Cardiac atrium fibroblast (primary cell): ENCODE results near the gene CLP1. TPM values are rescaled to one million over a fixed set of nuclear protein-coding genes. Genes with fewer than 3 reads are reported as not detected.

Experiments used
- total RNA-seq: library from RNA; depleted of rRNA; stranded (reverse); fragments of >200 nt; gene quantifications from 2 replicates; pipeline ENCODE4 v1.2.3, GENCODE V29; 2015

Gene CLP1
- 11.0 and 16.7 TPM in 2 replicates for total RNA-seq

GRCh38 chr11:57657194-57658022 is at the start of gene CLP1:
Gene CLP1 (plus strand): TSS chr11:57657762. CDS start chr11:57659477, 1,715 bp downstream.

GRCh38 chr11:57649826-57650738 is 7.5 kb upstream of the CLP1 start, which contains the start of gene YPEL4:
Gene YPEL4 (minus strand): TSS chr11:57649912. CDS start chr11:57647107, 2,805 bp downstream.

GRCh38 chr11:57667736-57668433 is 10.3 kb downstream of the CLP1 start, which contains the start of gene ZDHHC5:
Gene ZDHHC5 (plus strand): TSS chr11:57668114. CDS start chr11:57673091, 4,977 bp downstream.

Other genes starting within 250 kb of the CLP1 start
- gene SLC43A3, start 230.6 kb upstream of the CLP1 start, total RNA-seq, result 20.7 and 35.0 TPM in 2 replicates
- gene RTN4RL2, start 197.2 kb upstream of the CLP1 start, total RNA-seq, result 1.1 TPM in 1 of 2 replicates, not detected in the other
- 8.6 and 14.6 TPM in 2 replicates for gene SLC43A1, start 142.1 kb upstream of the CLP1 start, total RNA-seq
- gene TIMM10, start 127.0 kb upstream of the CLP1 start, total RNA-seq, result 14.6 and 35.6 TPM in 2 replicates
- gene SMTNL1, start 120.2 kb upstream of the CLP1 start, total RNA-seq, result not detected in 2 replicates
- gene UBE2L6, start 90.1 kb upstream of the CLP1 start, total RNA-seq, result 48.1 and 61.7 TPM in 2 replicates
- 169 and 221 TPM in 2 replicates for gene SERPING1, start 60.1 kb upstream of the CLP1 start, total RNA-seq
- gene YPEL4, start 7.8 kb upstream of the CLP1 start, total RNA-seq, result 0.16 TPM in 1 of 2 replicates, not detected in the other
- gene ZDHHC5, start 10.4 kb downstream of the CLP1 start, total RNA-seq, result 40.6 and 44.6 TPM in 2 replicates
- gene MED19, start 54.5 kb downstream of the CLP1 start, total RNA-seq, result 13.5 and 25.6 TPM in 2 replicates
- 59.4 and 75.0 TPM in 2 replicates for gene TMX2, start 54.8 kb downstream of the CLP1 start, total RNA-seq
- gene SELENOH, start 83.7 kb downstream of the CLP1 start, total RNA-seq, result 94.4 and 139 TPM in 2 replicates
- not detected in 2 replicates for gene BTBD18, start 94.1 kb downstream of the CLP1 start, total RNA-seq
- 78.7 and 79.7 TPM in 2 replicates for gene CTNND1, start 104.0 kb downstream of the CLP1 start, total RNA-seq